Limb (tissue), 2 donors: ENCODE measurements around the gene NRGN.

Source experiments
- DNase-seq, 2 donors: peaks; one replicate each; pipeline ENCODE4 v3.0.0-alpha.2; 2016; ENCODE audit errors: extremely low spot score in 2 of 2

Gene NRGN

DNA sequence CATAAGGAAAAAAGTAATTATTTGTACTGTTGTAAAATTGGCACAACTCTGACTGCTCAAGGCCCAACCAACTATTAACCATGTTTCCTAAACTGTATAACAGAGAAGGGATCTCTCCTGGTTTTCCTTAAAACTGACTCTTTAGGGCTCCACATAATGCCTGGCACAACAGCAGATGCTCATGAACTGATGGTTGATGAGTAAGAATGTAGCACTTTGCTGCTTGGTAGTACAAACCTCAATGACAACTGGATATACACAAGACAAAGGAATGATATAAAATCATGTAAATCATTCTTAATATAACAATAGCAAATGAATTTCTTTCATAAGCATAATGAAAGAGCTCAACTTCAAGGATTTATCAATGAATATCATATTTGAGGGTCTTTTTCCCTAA is 48.8 kb downstream of the NRGN start:
- DNase-seq, result no peak

DNA sequence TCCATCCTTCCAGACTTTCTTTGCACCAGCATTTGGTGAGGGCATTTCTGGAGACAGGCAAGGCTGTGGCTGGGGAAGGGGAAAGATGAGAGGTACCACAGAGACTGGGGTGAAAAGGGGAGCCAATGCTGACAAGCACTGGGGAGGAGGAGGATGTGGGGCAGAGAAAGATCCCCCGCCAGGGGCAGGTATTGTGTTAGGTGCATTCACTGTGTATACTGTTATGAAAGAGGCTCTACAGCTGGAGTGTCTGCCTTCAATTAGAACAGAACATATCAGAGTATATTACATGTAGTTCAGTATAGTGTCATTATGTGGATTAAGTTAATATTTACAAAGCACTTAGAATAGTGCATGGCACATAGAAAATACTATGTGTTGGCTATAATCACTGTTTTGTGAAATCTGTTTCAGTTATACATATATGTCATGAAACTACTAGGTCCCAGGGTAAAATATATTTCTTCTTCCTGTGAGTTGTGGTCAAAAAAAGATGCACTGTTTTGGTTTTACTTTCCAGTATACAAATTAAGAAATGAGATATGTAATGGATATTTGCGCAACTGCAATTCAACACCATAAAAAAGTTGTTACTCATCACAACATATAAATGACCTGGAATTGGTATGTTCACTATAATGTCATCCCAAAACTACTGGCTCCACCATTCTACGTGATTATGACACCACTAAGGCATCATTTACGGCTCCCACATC is 52.0 kb downstream of the NRGN start:
- no peak for DNase-seq

DNA sequence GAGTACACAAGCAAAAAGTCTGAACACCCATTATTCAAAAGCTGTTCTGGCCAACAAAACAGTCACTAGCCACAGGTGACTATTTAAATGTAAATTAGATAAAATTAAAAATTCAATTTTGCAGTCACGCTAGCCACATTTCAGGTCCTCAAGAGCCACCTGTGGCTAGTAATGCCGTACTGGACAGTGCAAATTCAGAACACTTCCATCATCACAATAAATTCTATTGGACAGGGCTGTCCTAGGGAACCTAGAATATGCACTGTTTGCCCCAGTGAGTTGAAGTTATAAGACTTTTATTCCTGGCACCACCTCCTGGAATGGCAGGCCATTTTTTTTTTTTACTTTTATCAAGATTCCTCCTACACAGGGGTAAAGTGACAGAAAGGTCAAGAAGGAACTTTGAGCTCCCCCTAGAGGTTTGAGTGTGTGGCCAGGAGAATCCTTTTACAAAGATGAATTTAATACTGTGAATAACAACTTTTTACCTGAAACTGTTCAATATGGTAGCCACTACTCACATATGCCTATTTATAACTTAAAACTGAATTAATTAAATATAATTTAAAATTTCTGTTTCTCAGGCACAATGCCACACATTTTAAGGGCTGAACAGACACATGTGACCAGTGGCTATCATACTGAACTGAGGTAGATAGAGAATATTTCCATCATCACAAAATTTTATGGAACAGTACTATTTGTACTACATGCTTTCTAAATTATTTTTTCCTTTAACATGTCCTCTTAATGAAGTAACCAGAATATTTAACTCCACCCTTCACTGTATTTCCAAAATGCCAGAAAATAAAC is 53.9 kb downstream of the NRGN start:
- DNase-seq, result peak in 1 of 2 donors; percentile 2

DNA sequence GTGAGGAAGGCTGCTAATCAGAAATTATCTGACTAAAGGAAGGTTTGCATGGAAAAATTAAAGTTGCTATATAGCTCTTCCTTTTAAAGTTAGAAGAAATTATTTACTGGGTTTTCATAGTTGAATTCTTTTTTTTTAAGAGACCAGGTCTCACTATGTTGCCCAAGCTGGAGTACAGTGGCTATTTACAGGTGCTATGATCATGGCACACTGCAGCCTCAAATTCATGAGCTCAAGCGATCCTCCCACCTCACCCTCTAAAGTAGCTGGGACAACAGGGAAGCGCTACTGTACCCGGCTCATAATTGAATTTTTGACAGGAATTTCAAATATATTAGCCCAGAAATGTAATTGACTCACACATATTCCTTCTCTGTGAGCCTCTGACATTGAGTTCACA is 56.6 kb downstream of the NRGN start:
- no peak for DNase-seq
